IPS-20b (cell line): ENCODE measurements around the gene ABCF2.
A peak's percentile ranks its signal among the peaks of the same experiment; 100 is the strongest.

Source experiments
- H3K27ac ChIP-seq: one replicate; pipeline ENCODE4 v1.5.1; 2013; ENCODE audit warnings: low read length
- H3K27me3 ChIP-seq: 2 replicates; pipeline ENCODE4 v1.6.1; 2013; ENCODE audit warnings: mild to moderate bottlenecking, low read length, inconsistent platforms; ENCODE audit not compliant: insufficient read depth
- H3K36me3 ChIP-seq: 2 replicates; pipeline ENCODE4 v1.6.1; 2013; ENCODE audit warnings: low read depth, mild to moderate bottlenecking, inconsistent platforms, low read length, moderate library complexity; ENCODE audit not compliant: insufficient read depth
- H3K4me1 ChIP-seq: 2 replicates; pipeline ENCODE4 v1.6.1; 2013; ENCODE audit warnings: mild to moderate bottlenecking, control low read depth, inconsistent platforms, low read length, moderate library complexity; ENCODE audit not compliant: insufficient read depth
- H3K4me3 ChIP-seq: 2 replicates; pipeline ENCODE4 v1.5.1; 2013; ENCODE audit warnings: mild to moderate bottlenecking, low read length, inconsistent platforms
- H3K9ac ChIP-seq: 2 replicates; pipeline ENCODE4 v1.6.1; 2013; ENCODE audit warnings: low read depth, mild to moderate bottlenecking, inconsistent platforms, low read length, moderate library complexity
- H3K9me3 ChIP-seq: 2 replicates; pipeline ENCODE4 v1.6.1; 2013; ENCODE audit warnings: mild to moderate bottlenecking, low read depth, low read length, inconsistent platforms; ENCODE audit not compliant: insufficient read depth

Gene ABCF2

DNA sequence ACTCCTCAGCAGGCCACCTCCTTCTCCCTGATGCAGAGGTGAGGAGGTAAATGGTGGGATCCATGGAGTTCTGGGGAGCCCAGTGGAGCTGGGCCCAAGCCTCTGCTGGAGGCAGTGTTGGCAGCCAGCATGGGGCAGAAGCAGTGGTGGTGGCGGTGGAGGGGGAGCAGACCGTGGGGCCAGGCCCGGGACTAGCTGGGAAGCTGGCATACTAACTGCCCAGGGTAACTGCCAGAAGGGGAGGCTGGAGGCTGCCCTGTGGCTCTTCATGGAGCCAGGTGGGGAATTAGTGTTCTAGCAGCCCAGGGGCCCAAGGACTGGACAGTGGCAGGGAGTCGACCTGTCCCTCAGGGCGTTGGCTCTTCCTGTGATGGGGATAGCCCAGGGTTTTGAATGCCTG is 37.6 kb upstream of the ABCF2 start:
- Histone ChIP-seq H3K36me3 (no peaks in the 10 kb centered on the region), H3K9me3 (no peaks in the 10 kb centered on the region), H3K9ac (no peak overlapping the region), H3K27me3 (peaks cover 11% of the 10 kb centered on the region; the same call in 1 of the 2 replicates), H3K27ac (no peak overlapping the region), H3K4me3 (no peak overlapping the region), H3K4me1 (no peaks in the 10 kb centered on the region)

DNA sequence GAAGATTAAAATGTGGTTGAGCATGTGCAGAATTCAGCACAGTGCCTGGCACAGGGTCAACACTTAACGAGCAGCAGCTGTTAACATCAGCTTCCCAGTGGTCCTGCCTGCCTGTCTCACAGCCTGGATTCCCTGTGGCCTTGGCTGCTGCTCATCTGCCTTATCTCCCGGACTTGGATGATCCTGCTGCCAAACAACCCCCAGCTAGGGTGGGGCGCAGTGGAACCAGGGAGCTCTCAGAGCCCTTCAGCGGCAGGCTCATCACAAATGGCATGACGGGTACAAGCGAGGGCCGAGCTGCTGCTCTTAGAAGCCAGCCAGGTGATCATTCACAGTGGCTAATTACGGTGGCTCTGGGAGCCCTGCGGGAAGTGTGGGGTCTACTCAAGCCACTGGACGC is 34.5 kb upstream of the ABCF2 start:
- H3K27me3 ChIP-seq, result peaks cover 22% of the 10 kb centered on the region
- H3K4me1 ChIP-seq, result no peaks in the 10 kb centered on the region
- no peak overlapping the region for H3K27ac ChIP-seq
- no peaks in the 10 kb centered on the region for H3K36me3 ChIP-seq
- no peaks in the 10 kb centered on the region for H3K9me3 ChIP-seq
- H3K4me3 ChIP-seq, result no peak overlapping the region
- no peak overlapping the region for H3K9ac ChIP-seq

DNA sequence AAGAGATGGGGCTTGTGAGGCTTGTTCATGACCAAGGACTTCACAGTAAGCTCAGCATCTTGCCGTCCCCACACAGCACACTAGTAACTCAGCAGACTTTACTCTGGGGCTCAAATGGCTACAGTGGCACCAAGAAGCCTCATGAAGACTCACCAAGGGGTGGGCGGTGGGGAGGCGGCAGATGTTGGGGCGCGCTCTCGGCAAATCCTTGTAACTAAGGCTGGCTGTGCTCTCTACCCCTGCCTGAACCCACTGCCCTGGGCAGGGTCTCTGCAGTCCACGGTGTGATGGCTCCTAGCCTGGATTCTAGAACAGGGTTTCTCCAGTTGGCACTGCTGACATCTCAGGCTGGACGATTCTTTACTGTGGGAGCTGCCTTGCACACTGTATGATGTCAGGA is 33.9 kb upstream of the ABCF2 start:
- no peaks in the 10 kb centered on the region for H3K36me3 ChIP-seq
- peaks cover 25% of the 10 kb centered on the region for H3K27me3 ChIP-seq
- H3K27ac ChIP-seq, result no peak overlapping the region
- H3K4me1 ChIP-seq, result no peaks in the 10 kb centered on the region
- no peak overlapping the region for H3K9ac ChIP-seq
- H3K4me3 ChIP-seq, result no peak overlapping the region
- H3K9me3 ChIP-seq, result no peaks in the 10 kb centered on the region

DNA sequence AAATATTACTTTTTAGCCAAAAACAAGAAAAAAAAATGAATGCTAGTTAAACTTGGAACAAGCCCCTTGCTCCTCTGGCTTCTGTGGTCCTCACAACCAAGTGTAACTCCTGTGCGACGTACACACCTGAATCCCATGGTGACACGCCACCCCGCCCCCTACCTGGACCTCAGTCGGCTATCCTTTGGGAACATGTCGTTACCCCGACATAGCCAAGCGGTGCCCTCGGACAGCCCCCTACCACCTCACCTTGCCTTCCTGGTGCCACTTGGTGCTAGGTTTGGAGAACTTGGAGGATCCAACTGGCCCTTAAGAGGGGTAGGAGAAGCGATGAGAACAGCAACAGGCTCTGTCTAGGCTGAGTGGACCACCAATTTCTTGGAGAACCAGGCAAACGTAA is 33.5 kb upstream of the ABCF2 start:
- H3K27me3 ChIP-seq, result peaks cover 26% of the 10 kb centered on the region
- no peaks in the 10 kb centered on the region for H3K4me1 ChIP-seq
- H3K4me3 ChIP-seq, result no peak overlapping the region
- H3K9me3 ChIP-seq, result no peaks in the 10 kb centered on the region
- no peaks in the 10 kb centered on the region for H3K36me3 ChIP-seq
- no peak overlapping the region for H3K27ac ChIP-seq
- H3K9ac ChIP-seq, result no peak overlapping the region

DNA sequence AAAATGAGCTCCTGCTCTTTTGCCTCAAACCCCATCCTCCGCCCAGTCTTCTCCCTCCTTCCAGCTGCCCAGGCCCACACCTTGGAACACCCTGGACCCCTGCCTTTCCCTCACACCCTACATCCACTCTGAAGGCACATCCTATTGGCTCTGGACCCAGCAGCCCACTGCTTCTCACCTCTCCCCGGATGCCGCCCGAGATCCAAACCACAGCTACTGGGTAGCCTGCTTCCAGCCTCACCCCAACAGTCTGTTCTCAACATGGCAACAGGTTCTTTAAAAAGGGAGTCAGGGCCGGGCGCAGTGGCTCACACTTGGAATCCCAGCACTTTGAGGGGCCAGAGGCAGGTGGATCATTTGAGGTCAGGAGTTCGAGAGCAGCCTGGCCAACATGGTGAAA is 31.0 kb upstream of the ABCF2 start:
- Histone ChIP-seq H3K27ac (no peak overlapping the region), H3K4me3 (no peak overlapping the region), H3K4me1 (peaks cover under 1% of the 10 kb centered on the region; the same call in 1 of the 2 replicates), H3K9me3 (no peaks in the 10 kb centered on the region), H3K9ac (no peak overlapping the region), H3K27me3 (peaks cover 50% of the 10 kb centered on the region), H3K36me3 (no peaks in the 10 kb centered on the region)

DNA sequence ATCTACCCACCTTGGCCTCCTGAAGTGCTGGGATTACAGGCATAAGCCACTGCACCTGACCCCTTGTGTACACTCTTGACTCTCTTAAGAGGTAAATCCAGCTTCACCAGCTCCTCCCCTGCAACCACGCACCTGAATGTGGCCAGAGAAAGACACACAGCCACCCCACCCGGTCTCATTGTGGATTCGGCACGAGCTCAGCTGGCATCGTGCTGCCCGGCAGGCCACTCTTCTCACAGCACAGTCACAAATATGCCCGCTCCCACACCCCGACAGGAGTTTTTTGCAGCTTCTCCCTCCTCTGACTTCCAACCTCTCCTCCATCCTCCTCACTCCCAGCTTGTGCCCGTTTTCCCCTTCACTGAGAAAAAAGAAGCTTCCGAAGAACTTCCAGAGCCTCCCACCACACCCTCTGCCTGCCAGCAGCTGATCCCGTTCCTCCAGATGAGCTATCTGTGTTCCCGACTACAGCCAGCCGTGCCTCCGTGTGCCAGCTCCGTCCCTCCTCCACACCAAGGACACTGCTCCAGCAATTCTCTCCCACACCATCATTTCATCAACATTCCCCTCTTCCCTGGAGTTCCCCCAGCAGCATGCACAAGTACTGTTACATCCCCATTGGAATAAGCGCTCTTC is 29.5 kb upstream of the ABCF2 start:
- Histone ChIP-seq H3K27me3 (peaks cover 56% of the 10 kb centered on the region), H3K9me3 (no peaks in the 10 kb centered on the region)

DNA sequence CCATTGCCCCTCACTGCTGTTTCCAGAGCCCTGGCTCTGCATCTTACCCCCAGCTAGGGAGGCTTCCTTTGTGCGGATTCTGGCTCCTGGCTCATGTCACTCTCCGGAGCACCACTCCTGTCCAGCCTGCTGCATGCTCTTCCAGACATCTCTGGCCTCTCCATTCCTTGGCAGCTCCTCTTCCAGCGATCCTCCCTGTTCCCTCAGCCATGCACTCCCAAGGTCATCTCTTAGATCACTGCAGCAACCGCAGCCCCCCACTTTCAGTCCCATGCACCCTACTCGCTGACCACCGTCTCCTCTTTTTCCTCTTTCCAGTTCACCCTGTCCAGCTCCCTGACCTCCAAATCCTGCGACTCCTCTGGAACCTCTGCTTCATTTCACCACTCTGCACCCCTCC is 28.4 kb upstream of the ABCF2 start:
- Histone ChIP-seq H3K27ac (no peak overlapping the region), H3K4me1 (peaks cover 17% of the 10 kb centered on the region), H3K36me3 (no peaks in the 10 kb centered on the region), H3K27me3 (peaks cover 60% of the 10 kb centered on the region), H3K9ac (no peak overlapping the region), H3K4me3 (no peak overlapping the region), H3K9me3 (no peaks in the 10 kb centered on the region)

More for the DNA sequence above, 29.5 kb upstream of the ABCF2 start:
- Histone ChIP-seq H3K4me3 (no peak overlapping the region), H3K4me1 (peaks cover 9% of the 10 kb centered on the region; the same call in 1 of the 2 replicates), H3K27ac (no peak overlapping the region), H3K9ac (no peak overlapping the region), H3K36me3 (no peaks in the 10 kb centered on the region)

DNA sequence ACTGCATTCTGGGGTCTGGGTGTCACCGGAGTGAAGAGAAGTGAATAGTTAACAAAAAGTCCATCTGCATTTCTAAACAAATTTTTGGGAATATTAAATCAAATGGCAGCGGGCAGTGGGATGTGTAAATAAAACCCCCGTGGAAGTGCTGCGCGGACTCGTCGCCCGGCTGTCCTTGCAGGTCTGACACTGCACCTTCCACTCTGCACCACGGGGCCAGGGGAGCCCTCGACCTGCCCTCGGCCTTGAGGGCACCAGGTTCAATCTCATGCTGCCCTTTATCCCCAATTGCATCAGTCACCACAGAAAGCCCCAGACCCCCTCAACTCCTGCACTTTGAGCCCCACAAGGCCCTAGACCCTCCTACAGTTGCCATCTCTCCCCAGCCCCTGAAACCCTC is 27.8 kb upstream of the ABCF2 start:
- Histone ChIP-seq H3K9ac (no peak overlapping the region), H3K4me3 (no peak overlapping the region), H3K27me3 (peaks cover 65% of the 10 kb centered on the region), H3K4me1 (peaks cover 19% of the 10 kb centered on the region), H3K36me3 (no peaks in the 10 kb centered on the region), H3K27ac (no peak overlapping the region), H3K9me3 (no peaks in the 10 kb centered on the region)

DNA sequence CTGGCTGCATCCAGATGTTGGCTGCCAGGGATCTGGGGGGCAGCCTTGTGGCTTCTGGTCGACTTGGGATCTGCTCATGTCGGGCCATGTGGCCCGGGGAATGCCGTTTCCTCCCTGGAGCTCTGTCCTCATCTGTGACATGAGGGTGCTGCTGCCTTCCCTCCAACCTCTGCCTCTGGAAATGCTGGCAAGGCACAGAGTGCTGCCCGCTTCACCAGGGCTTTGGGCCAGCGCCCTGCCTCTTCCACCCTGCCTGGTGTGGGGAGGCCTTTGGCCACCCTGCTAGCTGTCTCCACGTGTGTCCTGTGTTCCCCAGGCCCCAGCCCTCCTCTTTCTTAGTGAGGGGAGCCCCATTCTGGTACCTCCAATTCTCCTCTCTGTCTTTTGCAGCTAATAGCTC is 27.3 kb upstream of the ABCF2 start:
- Histone ChIP-seq H3K9ac (no peak overlapping the region), H3K4me3 (no peak overlapping the region), H3K36me3 (no peaks in the 10 kb centered on the region), H3K9me3 (no peaks in the 10 kb centered on the region), H3K27me3 (peaks cover 71% of the 10 kb centered on the region), H3K4me1 (peaks cover 22% of the 10 kb centered on the region), H3K27ac (no peak overlapping the region)

DNA sequence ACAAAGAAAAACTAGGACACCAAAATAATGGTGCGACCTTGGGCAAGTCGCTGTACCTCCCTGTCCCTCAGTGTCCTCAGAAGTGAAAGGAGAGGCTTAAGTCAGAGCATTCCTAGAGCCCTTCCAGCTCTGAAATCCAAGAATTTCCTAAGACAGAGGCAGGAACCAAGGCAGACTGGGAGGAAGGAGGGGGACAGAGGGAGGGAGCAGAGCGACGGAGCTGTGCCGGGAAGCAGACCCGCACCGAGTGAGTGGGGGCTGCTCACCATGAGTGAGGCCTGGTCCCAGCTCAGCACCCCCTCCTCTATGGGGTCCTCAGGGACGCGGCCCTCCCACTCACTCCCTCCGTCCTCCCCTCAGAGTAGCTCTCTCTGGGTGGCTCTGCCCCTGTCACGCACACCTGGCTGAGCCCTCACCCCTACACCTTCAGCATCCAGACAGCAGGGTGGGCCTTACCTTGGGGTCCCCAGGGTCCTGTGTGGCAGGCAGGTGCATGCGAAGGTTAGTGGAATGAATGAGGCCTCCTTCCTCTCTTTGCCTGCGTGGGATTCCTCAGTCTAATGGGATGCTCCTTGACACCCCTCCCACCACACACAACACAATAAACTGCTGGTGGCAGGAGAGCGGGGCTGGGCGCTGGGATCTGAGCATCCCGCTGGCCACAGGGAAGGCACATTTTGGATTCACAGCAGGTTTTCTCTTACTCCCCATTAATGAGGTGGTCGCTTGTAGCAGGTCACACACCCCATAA is 26.1 kb upstream of the ABCF2 start:
- peaks cover 81% of the 10 kb centered on the region for H3K27me3 ChIP-seq
- no peak overlapping the region; the same call in 1 of the 2 replicates for H3K9ac ChIP-seq
- no peak overlapping the region for H3K27ac ChIP-seq

DNA sequence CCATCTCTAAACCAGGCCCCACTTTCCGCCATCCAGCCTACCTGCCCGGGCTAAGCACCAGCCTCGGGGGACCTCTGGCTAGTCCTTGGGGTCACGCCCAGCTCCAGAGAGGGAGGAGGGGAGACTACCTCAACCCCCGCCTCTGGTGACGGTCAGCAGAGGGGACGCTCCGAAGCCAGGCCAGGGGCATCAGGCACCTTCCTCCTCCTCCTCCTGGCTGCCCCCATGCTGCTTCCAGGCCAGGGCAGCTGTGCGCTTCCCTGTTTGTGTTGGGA is 25.5 kb upstream of the ABCF2 start:
- Histone ChIP-seq H3K27me3 (peaks cover 82% of the 10 kb centered on the region), H3K4me3 (peak overlapping the region; percentile 85), H3K27ac (peak overlapping the region; percentile 76), H3K36me3 (no peaks in the 10 kb centered on the region), H3K9me3 (no peaks in the 10 kb centered on the region), H3K4me1 (peaks cover 22% of the 10 kb centered on the region), H3K9ac (peak overlapping the region; percentile 83; the same call in 1 of the 2 replicates)

More for the DNA sequence above, 26.1 kb upstream of the ABCF2 start:
- H3K4me1 ChIP-seq, result peaks cover 22% of the 10 kb centered on the region
- H3K36me3 ChIP-seq, result no peaks in the 10 kb centered on the region
- H3K4me3 ChIP-seq, result peak overlapping the region; percentile 85
- H3K9me3 ChIP-seq, result no peaks in the 10 kb centered on the region
